Activated CD8-positive, alpha-beta T cell treated with anti-CD3 and anti-CD28 coated beads, Interleukin-2, amount 10 ng/mL, durations not matched to agents 7 days and 5 days (primary cell): ENCODE results near the gene CES3. TPM values are rescaled to one million over a fixed set of nuclear protein-coding genes. Genes with fewer than 3 reads are reported as not detected.

Experiments used
- ATAC-seq: fragments of 150-1000 bp; cut with Tn5 transposase; one replicate; pipeline ENCODE4 v1.10.0; 2021; ENCODE audit warnings: moderate library complexity
- CTCF ChIA-PET: fragments of 350-600 bp; sonication (Branson Sonifier 250); formaldehyde crosslinking; loops from one replicate; lab custom pipeline; 2021; ENCODE audit warnings: antibody characterized with exemption; lab: Charles Lee
- POLR2A ChIA-PET: fragments of 350-600 bp; sonication (Branson Sonifier 250); formaldehyde crosslinking; loops from one replicate; lab custom pipeline; 2021; ENCODE audit warnings: antibody characterized with exemption; lab: Charles Lee
- DNase-seq: peaks from one replicate; pipeline ENCODE4 v3.0.0-alpha.2; 2020
- H3K27ac Mint-ChIP-seq: one replicate; pipeline ENCODE4 v1.8.0; 2021; ENCODE audit warnings: mild to moderate bottlenecking, mixed read lengths
- H3K27me3 Mint-ChIP-seq: one replicate; pipeline ENCODE4 v1.8.0; 2021; ENCODE audit warnings: low read depth, mixed read lengths
- H3K36me3 Mint-ChIP-seq: one replicate; pipeline ENCODE4 v1.8.0; 2021; ENCODE audit warnings: low read depth, mixed read lengths
- H3K4me1 Mint-ChIP-seq: one replicate; pipeline ENCODE4 v1.8.0; 2021; ENCODE audit warnings: low read depth, mixed read lengths
- H3K4me3 Mint-ChIP-seq: one replicate; pipeline ENCODE4 v1.8.0; 2021; ENCODE audit warnings: mild to moderate bottlenecking, mixed read lengths
- H3K9me3 Mint-ChIP-seq: one replicate; pipeline ENCODE4 v1.8.0; 2022; ENCODE audit warnings: mixed read lengths; ENCODE audit not compliant: insufficient read depth
- total RNA-seq, 2 experiments: library from RNA; stranded (reverse); gene quantifications; one replicate each; pipeline ENCODE4 v1.2.3, GENCODE V29; 2021

Gene CES3
- total RNA-seq, 2 experiments from 2014 or later: 2.4 to 4.3 TPM

DNA sequence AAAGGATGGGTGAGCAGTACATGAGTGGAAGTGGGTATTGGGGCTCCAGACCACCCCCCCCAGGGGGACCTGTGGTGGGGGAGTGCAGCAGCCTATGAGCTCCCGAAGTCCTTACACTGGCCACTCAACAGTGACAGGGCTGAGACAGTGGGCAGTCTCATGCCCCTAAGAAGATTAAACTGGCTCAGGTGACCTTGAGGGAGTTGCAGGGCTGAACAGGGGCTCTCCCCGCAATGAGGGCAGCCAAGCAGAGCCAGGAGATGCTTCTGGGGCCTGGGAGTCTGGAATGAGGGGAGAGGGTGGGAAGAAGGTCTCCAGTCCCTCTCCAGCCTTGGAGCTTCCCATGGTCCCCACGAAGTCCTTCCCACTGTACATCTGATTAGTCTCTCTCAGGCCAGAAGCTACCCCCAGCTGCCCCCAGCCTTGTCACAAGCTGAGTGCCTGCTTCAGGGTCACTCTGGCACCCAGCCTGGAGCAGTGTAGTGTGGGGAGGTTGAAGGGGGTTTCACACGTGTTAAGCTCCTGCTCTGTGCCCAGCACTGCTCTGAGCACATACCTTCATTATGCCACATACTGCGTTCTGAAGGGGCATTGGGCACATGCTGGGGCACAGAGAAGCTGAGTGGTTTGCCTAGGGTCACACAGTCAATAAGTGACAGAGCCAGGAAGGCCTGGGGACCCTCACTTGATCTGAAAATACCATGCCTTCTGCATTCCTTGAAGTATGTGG is 41.3 kb upstream of the CES3 start:
- Mint-ChIP-seq H3K27ac (no peak overlapping the region), H3K4me1 (peaks cover 4% of the 10 kb centered on the region), H3K27me3 (peaks cover 26% of the 10 kb centered on the region), H3K9me3 (no peaks in the 10 kb centered on the region), H3K4me3 (no peak overlapping the region), H3K36me3 (no peaks in the 10 kb centered on the region)
- DNase-seq: no peak
- no peak for ATAC-seq
- CTCF ChIA-PET: interaction anchor here (1.9 kb wide), 1 partner anchor 24 kb away, joined by 7 read pairs; no protein-coding TSS in a partner anchor
- POLR2A ChIA-PET: interaction anchor here (0.8 kb wide), 1 partner anchor 14 kb away, joined by 3 read pairs; no protein-coding TSS in a partner anchor

DNA sequence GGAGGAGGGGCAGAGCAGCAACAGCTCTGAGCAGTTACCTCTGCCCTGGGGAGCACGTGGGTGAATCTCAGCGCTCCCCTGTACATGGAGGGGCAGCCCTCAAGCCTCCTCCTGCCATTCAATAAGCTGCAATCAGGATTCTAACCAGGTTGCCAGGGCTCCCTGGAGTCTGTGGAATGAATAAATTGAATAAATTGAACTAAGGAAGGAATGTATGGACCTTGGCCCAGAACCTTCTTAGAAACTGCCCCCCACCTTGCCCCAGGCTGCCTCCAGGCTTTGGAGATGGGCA is 40.8 kb upstream of the CES3 start:
- H3K36me3 Mint-ChIP-seq: no peaks in the 10 kb centered on the region
- H3K4me1 Mint-ChIP-seq: peaks cover 4% of the 10 kb centered on the region
- H3K27ac Mint-ChIP-seq: no peak overlapping the region
- no peaks in the 10 kb centered on the region for H3K9me3 Mint-ChIP-seq
- ATAC-seq: no peak
- ChIA-PET CTCF (interaction anchor here (1.9 kb wide), 1 partner anchor 25 kb away, joined by 7 read pairs; no protein-coding TSS in a partner anchor), POLR2A (no interaction called here)
- H3K4me3 Mint-ChIP-seq: no peak overlapping the region
- peaks cover 28% of the 10 kb centered on the region for H3K27me3 Mint-ChIP-seq
- no peak for DNase-seq

DNA sequence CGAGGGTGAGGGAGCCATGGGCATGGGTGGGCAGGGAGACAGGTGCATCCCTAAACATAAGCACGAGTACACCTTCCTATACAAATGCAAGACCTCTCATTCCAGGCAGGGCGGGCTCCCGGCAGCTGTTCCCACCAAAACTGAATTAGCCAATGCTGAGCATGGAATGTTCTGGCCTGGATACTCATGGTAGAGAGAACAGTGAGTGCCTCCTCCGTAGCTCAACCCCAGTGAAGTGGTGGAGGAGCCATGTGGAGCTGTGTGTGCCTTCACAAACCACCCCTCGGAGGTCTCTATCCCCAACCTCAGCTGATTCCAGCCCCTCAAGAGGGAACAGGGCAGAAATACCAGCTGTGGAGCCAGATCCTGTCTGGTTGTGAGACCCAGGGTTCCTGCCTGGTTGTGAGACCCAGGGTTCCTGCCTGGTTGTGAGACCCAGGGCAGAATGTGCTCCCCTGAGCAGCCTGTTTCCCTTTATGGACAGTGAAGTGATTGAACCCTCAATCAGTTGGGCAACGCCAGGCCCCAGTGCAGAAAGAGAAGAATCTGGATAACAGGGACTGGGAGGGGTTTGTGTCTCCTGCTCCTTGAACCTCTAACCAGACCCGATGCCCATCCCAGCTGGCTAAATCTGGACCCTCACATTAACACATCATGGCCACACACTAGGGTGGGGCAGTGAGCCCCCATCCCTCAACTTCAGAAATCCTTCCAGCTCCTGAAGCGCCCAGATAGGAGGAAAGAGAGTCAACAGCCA is 40.0 kb upstream of the CES3 start:
- H3K4me1 Mint-ChIP-seq: peaks cover 11% of the 10 kb centered on the region
- ATAC-seq (no peak), DNase-seq (no peak)
- peaks cover 36% of the 10 kb centered on the region for H3K27me3 Mint-ChIP-seq
- ChIA-PET POLR2A (interaction anchor here (1.2 kb wide), 1 partner anchor 12 kb away, joined by 3 read pairs; no protein-coding TSS in a partner anchor), CTCF (no interaction called here)
- no peak overlapping the region for H3K27ac Mint-ChIP-seq
- H3K4me3 Mint-ChIP-seq: no peak overlapping the region
- H3K36me3 Mint-ChIP-seq: no peaks in the 10 kb centered on the region
- H3K9me3 Mint-ChIP-seq: no peaks in the 10 kb centered on the region

DNA sequence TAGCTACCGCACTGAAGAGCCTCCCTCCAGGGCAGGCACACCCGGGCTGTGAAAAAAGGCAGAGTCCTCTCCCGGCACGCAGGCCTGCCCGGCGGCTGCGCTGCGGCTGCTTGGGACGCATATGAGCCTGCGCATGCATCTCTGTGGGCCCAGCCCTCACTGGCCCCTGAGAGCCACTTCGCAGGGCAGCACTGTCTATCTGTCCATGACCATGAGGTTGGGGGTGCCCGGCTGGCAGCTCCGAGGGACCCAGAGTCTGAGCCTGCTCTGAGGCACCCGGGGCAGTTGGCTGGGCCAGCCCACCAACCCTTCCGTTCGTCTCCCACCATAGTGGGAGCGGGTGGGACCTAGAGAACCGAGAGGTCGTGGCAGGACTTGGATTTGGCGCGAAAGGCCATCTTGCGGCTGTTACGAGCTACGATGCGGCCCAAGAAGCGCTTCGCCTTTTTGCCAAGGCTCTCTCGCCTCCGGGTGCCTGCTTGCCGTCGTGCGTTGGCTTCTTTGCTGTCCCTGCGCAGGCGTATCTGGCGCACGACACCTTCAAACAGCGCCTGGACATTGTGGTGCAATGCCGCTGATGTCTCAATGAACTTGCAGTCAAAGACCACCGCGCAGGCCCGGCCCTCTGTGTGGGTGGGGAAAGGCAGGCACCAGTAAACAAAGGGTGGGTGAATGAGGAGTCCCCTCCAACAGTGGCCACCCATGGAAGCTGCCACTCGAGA is 39.2 kb upstream of the CES3 start:
- CTCF ChIA-PET: no interaction called here
- Mint-ChIP-seq H3K4me3 (no peak overlapping the region), H3K36me3 (no peaks in the 10 kb centered on the region), H3K27ac (no peak overlapping the region), H3K27me3 (peaks cover 34% of the 10 kb centered on the region), H3K9me3 (no peaks in the 10 kb centered on the region), H3K4me1 (peaks cover 11% of the 10 kb centered on the region)
- no peak for ATAC-seq
- DNase-seq: no peak
- POLR2A ChIA-PET: interaction anchor here (1.2 kb wide), 1 partner anchor 11 kb away, joined by 3 read pairs; no protein-coding TSS in a partner anchor

DNA sequence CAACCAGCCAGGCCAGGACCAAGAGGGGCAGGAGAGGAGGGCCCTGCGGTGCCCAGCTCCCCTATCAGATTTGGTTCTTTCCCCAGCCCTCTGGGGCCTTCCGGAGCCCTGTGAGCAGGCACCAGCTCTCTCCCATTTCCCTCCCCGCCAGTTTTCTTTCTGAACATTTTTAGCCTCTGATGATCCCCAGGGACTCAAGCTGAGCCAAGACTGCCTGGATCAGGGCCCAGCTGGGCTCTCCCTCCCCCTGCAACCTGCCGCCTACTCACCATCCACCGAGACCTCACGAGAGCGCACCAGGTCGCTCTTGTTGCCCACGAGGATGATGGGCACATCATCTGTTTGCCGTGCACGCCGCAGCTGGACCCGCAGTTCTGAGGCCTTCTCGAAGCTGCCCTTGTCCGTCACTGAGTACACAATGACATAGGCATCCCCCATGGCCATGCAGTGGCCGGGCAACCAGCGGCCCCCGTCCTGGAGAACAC is 37.8 kb upstream of the CES3 start:
- Mint-ChIP-seq H3K27me3 (peaks cover 34% of the 10 kb centered on the region), H3K36me3 (no peaks in the 10 kb centered on the region), H3K4me1 (peaks cover 19% of the 10 kb centered on the region), H3K27ac (no peak overlapping the region), H3K4me3 (no peak overlapping the region), H3K9me3 (no peaks in the 10 kb centered on the region)
- CTCF ChIA-PET: interaction anchor here (0.7 kb wide), 1 partner anchor 54 kb away, joined by 3 read pairs; no protein-coding TSS in a partner anchor
- DNase-seq (no peak), ATAC-seq (no peak)
- POLR2A ChIA-PET: no interaction called here

DNA sequence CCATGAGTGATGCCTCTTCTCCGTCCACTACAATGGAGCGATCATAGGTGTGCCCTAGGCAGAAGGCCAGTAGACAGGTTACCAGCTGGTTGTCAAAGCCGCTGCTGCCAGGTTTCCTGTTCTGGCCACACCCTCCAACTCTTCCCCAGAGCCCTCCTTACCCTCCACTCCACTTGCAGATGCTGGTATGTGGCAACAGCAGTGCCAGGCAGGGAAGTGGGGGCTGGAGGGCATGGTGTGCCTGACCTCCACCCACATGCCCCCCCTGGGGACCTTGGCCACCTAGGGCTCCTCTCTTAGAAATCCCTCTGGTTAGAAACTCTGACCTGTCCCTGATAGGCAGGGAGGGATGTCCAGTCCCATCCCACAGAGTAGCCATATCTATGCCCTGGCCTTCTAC is 37.2 kb upstream of the CES3 start:
- ATAC-seq: no peak
- DNase-seq: no peak
- CTCF ChIA-PET: no interaction called here
- H3K27ac Mint-ChIP-seq: no peak overlapping the region
- no peaks in the 10 kb centered on the region for H3K36me3 Mint-ChIP-seq
- H3K4me3 Mint-ChIP-seq: no peak overlapping the region
- peaks cover 34% of the 10 kb centered on the region for H3K27me3 Mint-ChIP-seq
- H3K9me3 Mint-ChIP-seq: no peaks in the 10 kb centered on the region
- POLR2A ChIA-PET: no interaction called here
- H3K4me1 Mint-ChIP-seq: peaks cover 22% of the 10 kb centered on the region

DNA sequence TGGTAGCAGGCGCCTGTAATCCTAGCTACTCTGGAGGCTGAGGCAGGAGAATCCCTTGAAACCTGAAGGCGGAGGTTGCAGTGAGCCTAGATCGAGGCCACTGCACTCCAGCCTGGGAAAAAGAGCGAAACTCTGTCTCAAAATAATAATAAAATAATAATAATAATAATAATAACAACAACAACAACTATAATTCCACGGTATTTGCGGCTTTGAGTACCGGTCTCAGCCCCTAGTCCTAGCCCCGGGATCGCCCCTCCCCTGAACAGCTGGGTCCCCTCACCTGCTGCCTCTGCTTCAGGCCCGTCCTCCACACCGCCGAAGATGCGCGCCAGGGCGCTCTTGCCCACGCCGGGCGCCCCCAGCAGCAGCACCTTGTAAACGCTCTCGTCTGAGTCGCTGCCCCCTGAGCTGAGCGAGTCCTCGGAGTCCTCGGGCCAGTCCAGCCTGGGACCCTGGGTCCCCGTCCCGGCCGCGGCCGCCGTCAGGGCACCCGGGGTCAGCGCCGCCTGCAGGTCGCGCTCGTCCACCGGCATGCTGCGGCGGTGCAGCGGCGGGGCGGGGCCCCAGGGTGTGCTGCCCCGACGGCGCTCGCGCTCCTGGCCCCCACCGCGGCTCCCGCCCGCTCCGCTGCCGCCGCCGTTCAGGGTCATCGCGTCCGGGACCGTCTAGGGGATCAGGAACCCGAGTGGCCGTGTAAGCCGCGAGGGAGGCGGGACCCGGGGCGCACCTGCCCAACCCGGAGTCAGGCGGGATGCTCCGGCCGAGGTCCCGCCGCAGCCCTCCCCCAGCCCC is 36.3 kb upstream of the CES3 start:
- CTCF ChIA-PET: interaction anchor here (0.8 to 4.2 kb wide), 4 partner anchors 30 to 94 kb away, joined by 3 to 27 read pairs (median 4); partner anchors contain the start of gene NAE1
- peaks cover 22% of the 10 kb centered on the region for H3K4me1 Mint-ChIP-seq
- ATAC-seq (peak; percentile 75), DNase-seq (peak; percentile 52)
- peak overlapping the region; percentile 53 for H3K4me3 Mint-ChIP-seq
- no peak overlapping the region for H3K27ac Mint-ChIP-seq
- H3K36me3 Mint-ChIP-seq: no peaks in the 10 kb centered on the region
- H3K9me3 Mint-ChIP-seq: no peaks in the 10 kb centered on the region
- peaks cover 34% of the 10 kb centered on the region for H3K27me3 Mint-ChIP-seq
- POLR2A ChIA-PET: interaction anchor here (0.5 to 0.6 kb wide), 2 partner anchors 98 to 343 kb away, joined by 3 read pairs; no protein-coding TSS in a partner anchor

DNA sequence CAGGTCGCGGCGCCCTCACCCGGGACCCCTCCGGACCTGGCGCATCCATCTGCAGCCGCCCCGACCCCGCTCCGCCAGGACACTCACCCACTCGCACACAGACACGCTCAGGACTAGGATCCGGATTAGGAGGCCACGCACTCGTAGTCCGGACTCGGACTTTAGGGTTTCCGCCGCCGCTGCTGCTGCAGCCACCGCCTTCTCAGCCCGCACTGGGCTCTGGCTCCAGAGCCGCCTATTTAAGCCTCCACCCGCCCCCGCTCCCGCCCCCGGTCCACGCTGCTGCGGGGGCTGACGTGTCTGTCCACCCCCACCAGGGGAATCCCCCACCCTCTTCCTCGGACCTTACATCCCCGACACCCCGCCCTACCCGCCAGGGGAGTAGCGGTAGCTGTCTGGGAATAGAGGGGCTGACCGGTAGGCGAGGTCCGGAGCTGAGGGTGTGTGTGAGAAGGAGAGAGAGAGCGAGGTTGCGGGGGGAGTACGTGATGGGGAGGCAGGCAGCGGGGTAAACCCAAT is 35.7 kb upstream of the CES3 start, which contains the start of gene RRAD:
RRAD (minus strand) TSS at position 214 of the 519 bp plus-strand sequence. CDS start 356 bp downstream, outside the sequence.
- H3K4me3 Mint-ChIP-seq: peak within 1 kb of the TSS; percentile 53
- peaks cover 4% of the 10 kb centered on the region for H3K36me3 Mint-ChIP-seq
- ChIA-PET POLR2A (interaction anchor here (0.5 to 0.8 kb wide), 4 partner anchors 26 to 343 kb away, joined by 3 read pairs; no protein-coding TSS in a partner anchor), CTCF (interaction anchor here (0.9 to 4.2 kb wide), 8 partner anchors 15 to 94 kb away, joined by 3 to 94 read pairs (median 4); partner anchors contain the start of gene NAE1)
- peaks cover 34% of the 10 kb centered on the region for H3K27me3 Mint-ChIP-seq
- no peak within 1 kb of the TSS for H3K27ac Mint-ChIP-seq
- H3K4me1 Mint-ChIP-seq: peaks cover 22% of the 10 kb centered on the region
- no peak for DNase-seq
- H3K9me3 Mint-ChIP-seq: no peaks in the 10 kb centered on the region
- ATAC-seq: peak; percentile 25

DNA sequence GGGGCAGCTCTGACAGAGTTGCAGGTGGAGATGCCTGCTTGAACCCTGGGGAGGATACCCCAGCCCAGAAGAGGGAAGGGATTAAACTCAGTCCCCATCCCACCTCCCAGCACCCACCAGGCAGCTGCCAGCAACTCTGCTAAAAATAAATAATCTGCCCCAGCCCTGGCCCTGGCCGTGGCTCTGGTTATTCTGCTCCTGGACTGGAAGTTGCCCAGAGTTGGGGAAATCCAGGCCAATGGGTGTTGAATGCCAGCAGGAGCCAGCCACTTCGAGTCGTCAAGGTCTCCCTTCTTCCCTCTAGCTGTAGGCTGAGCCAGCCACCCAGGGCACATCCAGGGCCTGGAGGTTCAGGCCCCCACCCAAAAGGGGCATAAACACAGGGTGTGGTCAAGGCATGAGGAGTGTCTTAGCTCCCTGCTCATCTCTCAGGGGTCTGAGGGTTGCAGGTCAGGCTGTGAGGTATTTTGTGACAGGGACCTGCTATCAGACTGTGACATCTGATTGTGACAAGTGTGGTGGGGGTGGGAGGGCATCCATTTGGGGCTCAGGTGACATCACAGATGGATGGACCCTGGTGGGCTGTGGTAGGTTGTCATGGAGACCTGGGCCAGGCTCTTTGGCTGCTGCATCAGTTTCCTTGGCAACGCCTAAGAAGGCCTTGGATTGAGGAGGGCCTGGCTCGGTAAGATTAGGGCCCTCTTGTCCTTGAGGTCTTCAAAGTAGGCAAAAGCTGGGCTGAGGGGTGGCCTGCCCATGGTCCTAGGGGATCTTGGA is 34.7 kb upstream of the CES3 start:
- H3K36me3 Mint-ChIP-seq: peaks cover 5% of the 10 kb centered on the region
- peaks cover 28% of the 10 kb centered on the region for H3K27me3 Mint-ChIP-seq
- CTCF ChIA-PET: interaction anchor here (0.9 to 4.2 kb wide), 9 partner anchors 16 to 318 kb away, joined by 3 to 94 read pairs (median 4); partner anchors contain the start of gene NAE1
- no peak overlapping the region for H3K27ac Mint-ChIP-seq
- DNase-seq (no peak), ATAC-seq (no peak)
- POLR2A ChIA-PET: interaction anchor here (0.6 to 1.4 kb wide), 4 partner anchors 8 to 167 kb away, joined by 3 read pairs; partner anchors contain the start of gene CDH16
- peaks cover 22% of the 10 kb centered on the region for H3K4me1 Mint-ChIP-seq
- H3K4me3 Mint-ChIP-seq: no peak overlapping the region
- no peaks in the 10 kb centered on the region for H3K9me3 Mint-ChIP-seq
